Measurements from ENCODE around the gene MICB.

- TF ChIP-seq CEBPB (IDR thresholded peaks at IDR 0.05): no peak
- TF ChIP-seq YY1 (IDR thresholded peaks at IDR 0.05; ENCODE audit: low read depth): no peak
- no peak for TF ChIP-seq RAD21 (IDR thresholded peaks at IDR 0.05; ENCODE audit: low read depth)
- no peak for TF ChIP-seq EP300 (IDR thresholded peaks at IDR 0.05; ENCODE audit: borderline replicate concordance)
- TF ChIP-seq TAF1 (IDR thresholded peaks at IDR 0.05; ENCODE audit: low read depth): no peak
- no peak for TF ChIP-seq MAX (IDR thresholded peaks at IDR 0.05)
These were observed 47.2 kb upstream of the MICB start for GRCh38 chr6:31450751-31451150.

Data from Ishikawa (cell line).